Anterior cingulate cortex (tissue), 58 donors: Measurements from ENCODE around the gene PTX4.

Experiments used
- DNase-seq, 58 donors: peaks; one replicate each; lab custom pipeline; 2025; lab: John Stamatoyannopoulos, UW

The PTX4 gene, protein sequence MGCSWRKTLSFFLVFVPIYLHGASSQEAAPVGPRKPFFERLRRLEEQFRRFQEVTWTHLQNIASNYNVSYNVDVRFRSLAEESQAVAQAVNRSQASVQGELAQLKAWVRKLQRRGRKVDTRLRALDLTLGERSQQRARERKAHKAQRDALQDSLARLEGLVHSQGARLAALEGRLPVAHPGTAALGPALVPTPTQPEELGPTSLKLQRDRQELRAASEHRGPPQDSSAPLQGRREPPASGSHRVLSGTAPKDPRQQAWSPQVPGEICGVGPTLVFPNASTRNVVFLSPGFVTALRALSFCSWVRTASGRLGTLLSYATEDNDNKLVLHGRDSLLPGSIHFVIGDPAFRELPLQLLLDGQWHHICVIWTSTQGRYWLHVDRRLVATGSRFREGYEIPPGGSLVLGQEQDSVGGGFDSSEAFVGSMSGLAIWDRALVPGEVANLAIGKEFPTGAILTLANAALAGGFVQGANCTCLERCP

DNA sequence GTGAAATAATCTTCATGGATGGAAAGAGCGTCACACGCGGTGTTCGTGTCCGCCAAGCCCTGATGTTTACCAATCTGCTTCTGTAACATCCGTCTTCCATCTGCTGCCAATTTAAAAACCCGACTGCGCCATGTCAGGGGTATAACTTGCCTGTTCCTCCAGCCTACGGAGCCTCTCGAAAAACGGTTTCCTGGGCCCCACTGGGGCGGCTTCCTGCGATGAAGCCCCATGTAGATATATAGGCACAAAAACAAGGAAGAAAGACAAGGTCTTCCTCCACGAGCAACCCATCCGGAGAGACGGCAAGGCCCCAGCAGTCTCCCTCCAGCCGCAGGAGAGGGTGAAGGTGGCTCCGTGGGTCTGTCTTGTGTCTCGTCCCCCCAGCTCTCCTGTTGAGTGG is at the start of gene PTX4:
TSS of gene PTX4 (minus strand) at position 326 of the 400 bp plus-strand sequence. CDS start at position 291, 35 bp downstream.
- DNase-seq: no peak

DNA sequence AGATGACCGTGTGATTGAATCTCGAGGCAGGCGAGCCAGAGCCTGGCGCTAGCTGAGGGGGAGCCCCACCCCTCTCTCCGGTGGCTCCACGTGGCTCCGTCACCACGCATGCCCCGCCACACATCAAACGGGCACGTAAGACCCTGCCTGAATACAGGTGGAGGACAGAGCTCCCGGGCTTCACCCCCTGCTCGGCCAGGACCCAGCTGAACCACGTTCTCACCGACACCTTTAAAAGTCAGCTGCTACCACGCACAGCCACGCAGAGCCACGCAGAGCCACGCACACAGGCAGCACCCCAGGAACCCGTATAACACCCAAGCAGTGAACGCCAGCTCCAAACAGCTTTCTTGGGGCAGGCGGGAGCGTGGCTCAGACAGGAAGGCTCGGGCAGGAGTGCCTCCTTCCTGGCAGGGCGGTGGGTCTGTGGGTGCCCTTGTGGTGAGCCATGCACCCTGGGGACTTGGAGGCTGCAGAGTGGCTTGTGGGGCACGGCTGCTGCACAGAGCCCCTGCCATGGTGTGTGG is 49.1 kb upstream of the PTX4 start:
- DNase-seq: no peak

DNA sequence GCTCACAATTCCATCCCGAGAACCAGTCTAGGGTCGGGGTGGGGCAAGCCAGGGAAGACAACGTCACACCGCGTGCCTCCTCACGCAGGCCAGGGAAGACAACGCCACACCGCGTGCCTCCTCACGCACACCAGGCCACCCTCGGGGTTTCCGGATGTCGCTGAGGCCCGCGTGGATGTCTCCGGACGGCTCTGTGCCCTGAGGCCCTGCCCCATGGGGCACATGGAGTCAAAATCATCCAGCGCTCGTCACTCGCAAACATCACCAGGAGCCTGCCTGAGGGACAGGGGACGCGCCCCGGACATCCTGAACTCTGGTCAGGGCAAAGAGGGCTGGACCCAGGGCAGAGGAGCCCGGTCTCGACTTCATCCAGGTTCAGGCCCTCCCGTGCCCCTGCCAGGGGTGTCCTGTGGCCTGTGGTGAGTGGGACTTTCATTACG is 48.4 kb upstream of the PTX4 start:
- DNase-seq: no peak

DNA sequence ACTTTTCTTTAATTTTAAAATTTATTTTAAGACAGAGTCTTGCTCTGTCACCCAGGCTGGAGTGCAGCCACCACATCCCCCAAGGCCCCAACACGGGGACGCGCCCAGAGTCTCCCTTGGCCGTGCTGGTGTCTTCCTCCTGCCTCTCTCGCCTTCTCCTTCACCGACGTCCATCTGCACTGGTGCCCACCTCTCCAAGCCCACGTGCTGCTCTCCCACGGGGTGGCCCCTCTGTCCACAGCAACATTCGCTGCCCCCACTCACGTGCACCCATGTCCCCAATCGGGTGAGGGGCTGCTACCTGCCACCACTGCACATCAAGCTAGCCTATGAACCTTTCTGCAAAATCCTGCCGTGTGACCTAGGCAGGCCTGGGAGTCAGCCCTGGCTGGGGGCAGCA is 47.9 kb upstream of the PTX4 start:
- no peak for DNase-seq

DNA sequence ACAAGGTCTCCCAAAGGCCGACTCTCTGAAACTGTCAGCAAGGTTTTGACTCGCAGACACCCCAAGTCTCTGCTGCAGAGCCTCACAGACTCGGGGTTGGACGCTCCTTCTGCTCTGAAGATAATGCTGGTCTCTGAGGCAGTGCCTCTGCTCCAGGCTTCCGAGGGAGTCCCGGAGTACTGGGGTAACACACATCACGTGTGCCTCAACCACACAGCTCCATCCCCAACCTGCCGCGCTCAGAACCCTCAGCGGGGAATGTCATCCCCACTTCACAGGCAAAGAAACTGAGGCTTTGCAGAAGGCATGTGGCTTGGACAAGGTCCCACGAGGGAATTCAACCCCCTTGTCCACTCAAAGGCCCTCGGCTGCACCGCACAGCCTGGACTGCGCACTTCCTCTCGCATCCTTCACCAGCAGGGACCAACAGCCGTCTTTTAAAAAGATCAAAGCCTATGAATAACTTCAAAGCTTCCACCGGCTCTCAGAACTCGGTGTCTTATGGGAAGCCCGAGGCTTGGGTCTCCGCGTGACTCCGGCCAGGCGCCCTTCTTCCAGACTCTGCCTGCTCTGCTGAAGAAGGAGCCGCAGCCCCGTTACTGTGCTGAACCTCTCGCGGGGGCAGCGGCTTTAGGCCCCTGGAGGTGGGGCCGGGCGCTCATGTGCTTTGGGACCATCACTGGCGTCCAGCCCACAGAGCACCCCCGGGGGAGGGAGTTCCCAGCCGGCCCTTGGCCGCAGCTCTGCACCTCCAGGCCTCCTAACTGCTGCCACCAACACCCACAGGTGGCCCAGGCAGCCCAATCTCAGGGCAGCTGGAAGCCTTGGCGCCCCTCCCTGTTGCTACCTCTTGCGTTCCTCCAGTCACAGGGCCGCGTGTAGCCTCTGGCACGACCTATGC is 46.9 kb upstream of the PTX4 start:
- no peak for DNase-seq

DNA sequence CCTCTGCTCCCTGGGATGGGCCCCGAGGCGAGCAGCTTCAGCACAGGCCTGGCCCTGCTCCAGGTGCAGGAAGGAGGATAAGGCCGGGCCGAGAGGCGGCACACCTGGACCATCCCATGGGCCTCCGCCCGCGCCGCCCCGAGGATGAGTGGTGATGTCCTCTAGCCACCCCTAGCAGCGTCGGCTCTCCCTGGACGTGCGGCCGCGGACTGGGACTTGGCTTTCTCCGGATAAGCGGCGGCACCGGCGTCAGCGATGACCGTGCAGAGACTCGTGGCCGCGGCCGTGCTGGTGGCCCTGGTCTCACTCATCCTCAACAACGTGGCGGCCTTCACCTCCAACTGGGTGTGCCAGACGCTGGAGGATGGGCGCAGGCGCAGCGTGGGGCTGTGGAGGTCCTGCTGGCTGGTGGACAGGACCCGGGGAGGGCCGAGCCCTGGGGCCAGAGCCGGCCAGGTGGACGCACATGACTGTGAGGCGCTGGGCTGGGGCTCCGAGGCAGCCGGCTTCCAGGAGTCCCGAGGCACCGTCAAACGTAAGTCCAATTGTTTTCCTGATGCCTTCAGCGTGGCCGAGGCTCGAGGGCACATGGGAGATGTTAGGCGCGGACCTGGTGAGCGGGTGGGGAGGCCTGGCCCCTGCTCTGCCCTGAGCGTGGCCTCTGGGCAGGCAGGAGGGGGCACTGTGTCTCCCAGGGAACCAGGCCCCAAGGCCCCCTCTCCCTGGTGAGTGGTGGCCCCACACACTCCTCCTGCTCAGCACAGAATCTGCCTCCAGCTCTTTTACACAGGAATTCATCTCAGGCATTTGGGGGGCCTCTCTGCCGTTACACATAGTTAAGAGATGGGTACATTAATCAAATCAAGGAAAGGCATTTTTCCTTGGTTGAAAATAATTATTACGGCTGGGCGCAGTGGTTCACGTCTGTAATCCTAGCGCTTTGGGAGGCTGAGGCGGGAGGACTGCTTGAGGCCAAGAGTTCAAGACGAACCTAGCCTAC is 45.6 kb upstream of the PTX4 start:
- DNase-seq: no peak

DNA sequence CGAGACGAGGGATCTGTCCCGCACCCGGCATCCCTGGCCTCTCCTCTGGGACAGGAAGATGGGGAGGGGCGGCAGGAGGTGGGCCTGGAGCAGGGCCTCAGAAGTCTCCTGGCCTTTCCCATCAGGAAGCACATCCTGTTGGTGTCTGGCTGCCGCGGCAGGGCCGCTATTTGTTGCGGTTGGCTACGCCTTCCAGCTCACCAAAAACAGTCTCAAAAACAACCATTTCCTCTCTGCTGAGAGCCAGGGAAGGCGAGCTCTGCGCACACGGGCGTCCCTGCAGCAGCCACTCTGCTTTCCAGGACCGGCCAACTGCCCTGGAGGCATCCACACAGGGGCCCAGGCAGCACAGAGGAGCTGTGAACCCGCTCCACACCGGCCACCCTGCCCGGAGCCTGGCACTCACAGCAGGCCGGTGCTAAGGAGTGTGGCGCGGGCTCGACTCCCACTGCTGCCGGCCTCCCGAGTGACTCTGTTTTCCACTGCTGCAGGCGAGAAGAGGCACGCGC is 44.8 kb upstream of the PTX4 start, which contains the start of gene TMEM204:
TSS of gene TMEM204 (plus strand) at position 224 of the 509 bp plus-strand sequence. CDS start 610 bp downstream, outside the sequence.
- DNase-seq: no peak

DNA sequence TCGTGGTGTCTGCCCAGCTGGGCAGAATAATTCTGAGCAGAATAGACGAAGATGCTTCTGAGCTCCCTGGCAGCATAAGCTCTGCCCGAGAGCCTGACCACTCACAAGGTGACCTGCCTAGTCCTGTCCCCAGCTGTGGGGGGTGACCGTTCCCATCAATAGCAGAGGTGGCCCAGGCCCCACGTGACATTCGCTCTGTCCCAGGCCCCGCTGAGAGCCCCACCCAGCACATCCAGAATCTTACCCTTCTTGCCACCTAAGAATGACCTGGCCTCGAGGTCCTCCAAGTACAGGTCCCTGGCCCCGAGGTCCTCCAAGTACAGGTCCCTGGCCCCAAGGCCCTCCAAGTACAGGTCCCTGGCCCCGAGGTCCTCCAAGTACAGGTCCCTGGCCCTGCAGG is 44.0 kb upstream of the PTX4 start:
- DNase-seq: no peak

DNA sequence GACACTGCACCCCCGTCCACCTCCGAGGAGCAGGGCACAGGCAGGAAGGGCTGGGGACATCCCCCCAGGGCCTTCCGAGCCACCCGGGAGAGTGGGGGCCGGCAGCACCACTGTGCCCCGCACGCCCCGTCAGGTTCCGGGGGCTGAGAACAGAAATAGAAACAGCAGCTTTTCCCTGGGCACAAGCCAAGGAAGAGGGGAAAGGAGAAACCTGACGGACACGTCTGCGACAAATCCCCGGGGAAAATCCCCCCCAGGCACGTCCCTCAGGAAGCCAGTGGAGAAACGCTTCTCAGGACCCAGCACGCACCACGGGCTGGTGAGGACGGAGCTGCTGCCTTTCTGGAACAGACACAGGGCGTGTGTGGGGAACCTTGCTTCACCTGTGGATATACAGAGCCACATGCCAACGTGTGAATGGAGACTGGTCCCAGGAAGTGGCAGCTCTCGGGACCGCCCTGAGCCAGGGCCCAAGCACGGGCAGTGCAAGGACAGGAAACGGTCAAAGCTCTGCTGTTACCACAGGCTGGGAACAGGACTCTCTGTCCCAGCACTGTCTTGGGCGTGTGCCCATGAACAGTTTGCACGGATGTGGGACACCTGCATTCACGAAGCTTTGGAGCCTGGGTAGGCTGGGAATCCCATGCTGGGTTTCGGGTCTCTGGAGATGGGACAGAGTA is 43.5 kb upstream of the PTX4 start:
- DNase-seq: no peak

DNA sequence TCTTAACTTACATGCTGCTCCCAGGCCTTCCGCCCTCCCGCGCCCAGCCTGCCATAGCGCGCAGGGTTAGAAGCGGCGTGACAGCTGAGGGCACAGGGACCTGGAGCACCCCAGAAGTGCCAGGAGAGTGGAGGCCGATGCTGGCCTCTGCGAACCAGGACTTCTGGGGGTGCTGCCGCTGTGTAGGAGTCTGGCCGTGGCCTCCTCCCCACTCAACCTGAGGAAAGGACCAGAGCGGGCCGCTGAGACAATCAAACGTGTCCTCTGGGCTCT is 42.8 kb upstream of the PTX4 start:
- DNase-seq: no peak

DNA sequence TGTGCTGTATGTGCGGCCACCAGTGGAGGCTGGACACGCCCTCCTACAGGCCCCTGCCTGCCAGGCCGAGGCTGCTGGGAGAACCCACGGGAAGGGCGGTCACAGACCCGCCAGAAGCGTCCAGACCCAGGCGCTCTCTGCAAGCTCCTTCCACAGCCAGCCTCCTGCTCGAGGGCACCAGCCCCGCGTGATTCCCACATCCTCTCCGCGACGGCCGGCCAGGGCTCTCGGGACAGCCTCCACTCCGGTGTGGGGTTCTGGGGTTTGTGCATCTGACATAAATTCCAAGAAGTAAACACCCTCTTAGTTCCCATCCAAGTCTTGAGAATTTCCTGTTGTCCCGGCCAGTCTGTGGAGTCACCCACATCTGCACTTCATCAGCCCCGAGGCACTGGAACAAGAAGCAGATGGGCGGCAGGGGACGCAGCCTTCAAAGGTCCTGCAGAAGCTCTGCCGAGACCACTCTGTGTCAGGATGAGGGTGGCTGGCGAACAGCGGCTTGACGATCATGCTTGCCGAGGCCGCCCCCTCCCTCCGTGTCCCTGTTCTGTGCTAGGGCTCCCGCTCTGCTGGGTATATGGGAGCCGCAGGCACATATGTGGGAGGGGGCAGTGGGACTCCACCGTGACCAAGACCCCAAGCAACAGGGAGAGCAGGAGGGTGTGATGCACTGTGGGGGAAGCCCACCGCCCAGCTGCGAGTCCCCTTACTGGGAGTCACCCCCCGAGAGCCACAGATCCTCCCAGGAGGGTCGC is 42.3 kb upstream of the PTX4 start:
- no peak for DNase-seq

DNA sequence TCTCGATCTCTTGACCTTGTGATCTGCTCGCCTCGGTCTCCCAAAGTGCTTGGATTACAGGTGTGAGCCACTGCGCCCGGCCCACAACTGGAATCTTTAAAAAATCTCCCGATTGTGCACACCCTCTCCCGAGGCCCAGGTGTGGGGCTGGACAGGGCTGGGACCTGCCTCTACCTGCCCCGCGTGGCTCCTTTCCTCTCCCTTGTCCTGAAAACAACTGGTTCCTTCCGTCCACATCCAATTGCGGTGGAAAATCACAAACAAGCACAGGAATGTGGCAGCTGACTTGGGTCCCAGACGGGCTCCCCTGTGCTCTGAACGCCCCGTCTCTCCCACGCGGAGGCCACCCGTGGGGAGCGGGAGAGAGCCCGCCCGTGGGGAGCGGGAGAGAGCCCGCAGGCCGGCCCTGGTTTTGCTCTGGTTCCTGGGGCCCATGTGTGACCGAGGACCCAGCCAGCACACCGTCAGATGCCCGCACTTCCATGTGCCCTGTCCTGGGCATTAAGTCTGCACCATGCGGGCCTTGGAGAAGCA is 41.7 kb upstream of the PTX4 start:
- no peak for DNase-seq

DNA sequence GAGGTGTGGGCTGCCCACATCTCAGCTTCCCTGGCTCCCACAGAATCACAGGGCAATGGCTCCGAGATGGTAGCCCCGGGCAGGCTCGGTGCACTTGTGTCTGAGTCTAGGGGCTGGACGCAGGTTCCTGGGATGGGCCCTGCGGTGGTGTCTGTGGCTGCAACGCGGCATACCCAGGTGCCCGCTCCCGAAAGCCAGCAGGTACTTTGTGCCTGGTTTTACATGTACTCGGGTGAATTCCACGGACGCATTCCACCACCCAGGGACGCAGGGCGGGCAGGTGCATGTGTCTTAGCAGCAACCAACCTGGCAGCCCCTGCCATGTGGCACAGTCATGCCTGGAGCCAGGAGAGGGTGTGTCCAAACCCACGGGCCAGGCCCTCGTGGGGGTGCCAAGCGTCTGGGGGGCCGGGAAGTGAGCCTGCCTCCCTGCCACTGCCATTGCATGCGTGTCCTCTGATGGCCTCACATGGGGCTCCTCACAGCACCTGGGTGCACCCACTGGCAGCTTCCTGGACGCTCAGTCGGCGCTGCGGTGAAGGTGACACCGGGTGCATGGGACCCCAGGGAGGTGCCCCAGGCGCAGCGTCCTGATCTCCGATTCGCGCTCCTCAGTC is 40.3 kb upstream of the PTX4 start:
- no peak for DNase-seq

DNA sequence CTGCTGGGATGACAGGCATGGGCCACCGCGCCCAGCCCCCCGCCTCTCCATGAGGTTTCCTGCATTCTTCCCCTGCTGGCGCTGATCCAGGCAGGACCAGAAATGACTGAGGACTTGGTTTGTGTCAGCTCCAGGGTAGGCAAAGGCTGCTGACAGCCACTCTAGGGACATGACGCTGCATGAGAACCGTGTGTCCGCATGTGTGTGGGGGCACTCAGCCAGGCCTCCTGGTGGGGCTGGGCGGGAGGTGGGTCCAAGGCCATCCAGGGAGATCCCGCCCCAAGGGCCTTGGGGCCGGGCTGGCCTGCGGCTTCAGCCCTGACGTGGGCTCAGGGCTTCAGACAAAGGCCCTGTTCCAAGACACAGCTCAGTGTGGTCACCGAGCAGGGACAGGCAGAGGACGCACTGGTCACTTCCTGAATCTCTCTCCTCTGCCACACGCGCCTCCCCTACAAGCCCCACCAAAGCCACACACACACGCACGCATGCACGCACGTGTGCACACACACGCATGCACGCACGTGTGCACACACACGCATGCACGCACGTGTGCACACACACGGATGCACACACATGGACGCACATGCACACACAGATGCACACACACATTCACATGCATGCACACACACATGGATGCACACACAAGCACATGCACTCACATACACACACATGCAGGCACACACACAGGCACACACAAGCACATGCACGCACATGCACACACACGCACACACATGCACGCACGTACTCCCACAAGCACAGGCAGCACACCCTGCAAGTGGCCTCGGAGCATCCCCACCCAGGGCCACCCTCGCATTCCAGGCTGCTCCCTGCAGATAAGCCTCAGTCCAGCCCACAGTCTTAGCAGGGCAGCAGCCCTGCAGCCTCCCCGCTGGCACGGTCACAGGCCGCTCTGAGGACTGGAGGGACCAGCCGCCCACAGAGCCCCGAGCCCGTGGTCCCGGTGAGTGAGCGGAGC is 39.4 kb upstream of the PTX4 start:
- no peak for DNase-seq

DNA sequence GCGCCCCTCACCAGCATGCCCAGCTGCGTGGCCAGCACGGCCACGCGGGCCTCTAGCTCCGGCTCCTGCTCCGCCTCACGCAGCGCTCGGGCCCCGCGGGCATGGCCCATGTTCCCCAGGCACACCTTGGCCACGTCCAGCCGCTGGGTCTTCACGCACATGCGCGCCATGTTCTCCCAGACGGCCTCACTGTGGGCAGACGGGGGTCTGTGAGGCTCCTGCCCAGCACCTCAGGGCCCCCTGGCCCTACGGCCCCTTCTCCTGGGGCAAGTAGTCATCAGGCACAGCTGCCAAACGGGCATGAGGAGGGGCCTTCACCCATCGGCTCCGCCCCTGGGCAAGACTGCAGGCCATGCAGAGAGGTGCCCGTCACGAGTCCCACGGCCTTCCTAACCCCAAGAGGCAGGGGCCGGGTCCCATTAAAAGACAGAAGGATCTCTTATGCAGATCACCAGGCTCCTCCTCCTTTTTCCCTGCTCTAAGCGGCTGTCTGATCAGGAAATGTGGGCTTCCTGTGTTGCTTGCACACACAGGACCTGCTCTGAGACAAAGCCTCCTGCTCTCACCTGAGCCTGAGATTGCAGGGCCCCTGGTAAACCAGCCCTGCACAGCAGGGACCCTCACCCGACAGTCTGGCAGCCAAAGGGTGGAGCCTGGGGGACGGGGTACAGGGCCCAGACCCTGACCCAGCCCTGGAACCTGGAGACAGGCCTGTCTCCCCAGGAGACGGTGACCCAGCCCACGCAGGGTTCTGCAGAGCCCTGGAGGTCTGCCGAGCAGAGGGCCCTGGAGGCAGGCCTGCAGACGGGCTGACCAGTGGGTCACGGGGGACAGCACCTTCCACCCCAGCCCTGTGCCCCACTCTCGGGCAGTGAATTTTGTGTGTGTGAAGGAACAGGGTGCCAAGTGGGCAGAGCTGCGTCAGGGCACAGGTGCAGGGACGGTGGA is 38.1 kb upstream of the PTX4 start:
- no peak for DNase-seq
